ENCODE data around the gene QSOX2.

Gene QSOX2

DNA sequence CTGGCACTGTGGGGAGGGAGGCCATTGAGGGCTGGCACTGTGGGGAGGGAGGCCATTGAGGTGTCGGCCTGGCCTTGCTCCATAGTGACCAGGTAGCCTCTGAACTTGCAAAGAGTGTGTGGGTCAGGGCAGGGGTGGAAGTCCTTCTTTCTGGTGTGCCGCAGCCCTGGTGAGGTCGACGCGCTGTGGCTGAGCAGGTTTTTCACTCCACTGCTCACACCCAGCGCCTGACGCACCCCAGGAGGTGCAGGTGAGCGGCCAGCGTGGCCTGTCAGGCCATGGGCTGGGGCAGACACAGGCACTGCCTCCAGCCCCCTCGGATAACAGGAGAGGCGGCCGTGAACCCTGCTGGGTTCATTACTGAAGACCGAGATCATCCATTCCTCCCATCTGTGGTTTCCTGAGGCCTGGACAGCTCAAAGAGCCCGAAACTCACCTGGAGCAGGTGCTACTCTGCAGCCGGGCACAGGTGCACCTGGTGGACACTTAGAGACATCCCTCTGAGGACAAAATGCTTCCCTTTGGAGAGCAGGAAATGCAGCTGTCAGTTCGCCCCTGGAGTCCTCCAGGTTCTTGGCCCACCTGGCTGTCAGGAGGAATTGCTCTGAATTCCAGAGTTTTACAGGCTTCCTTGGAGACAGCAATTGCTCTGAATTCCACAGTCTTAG, 73.1 kb downstream of the QSOX2 start:
- no peak for DNase-seq (ENCODE audit: low spot score)

DNA sequence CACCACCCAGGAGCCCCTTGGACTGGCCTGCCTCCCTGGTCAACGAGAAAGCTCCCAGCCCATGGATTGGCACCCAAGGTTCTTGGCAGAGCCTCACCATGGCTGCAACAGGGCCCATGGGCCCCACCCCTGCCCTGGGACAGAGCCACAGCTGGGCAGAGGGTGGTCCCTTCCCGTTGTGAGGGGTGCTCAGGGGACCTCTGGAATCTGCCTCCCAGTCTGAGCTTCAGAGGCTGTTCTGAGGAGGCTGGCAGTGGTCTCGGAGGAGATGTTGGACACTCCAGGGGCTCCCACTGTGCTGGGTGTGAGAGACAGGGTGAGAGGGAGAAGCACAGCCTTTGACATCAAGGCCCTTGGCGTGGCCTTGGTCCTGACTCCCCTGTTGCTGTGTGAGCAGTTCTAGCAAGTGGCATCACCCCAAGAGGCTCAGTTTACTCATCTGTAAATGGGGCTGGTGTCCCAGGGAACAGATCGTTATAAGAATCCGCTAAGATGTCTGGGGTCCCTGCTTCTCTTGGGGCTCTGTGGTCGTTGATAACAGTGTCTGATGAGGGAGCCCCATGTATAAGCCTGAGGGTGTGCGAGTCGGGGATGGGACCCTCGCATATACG, 73.7 kb downstream of the QSOX2 start:
- no peak for DNase-seq (ENCODE audit: low spot score)

DNA sequence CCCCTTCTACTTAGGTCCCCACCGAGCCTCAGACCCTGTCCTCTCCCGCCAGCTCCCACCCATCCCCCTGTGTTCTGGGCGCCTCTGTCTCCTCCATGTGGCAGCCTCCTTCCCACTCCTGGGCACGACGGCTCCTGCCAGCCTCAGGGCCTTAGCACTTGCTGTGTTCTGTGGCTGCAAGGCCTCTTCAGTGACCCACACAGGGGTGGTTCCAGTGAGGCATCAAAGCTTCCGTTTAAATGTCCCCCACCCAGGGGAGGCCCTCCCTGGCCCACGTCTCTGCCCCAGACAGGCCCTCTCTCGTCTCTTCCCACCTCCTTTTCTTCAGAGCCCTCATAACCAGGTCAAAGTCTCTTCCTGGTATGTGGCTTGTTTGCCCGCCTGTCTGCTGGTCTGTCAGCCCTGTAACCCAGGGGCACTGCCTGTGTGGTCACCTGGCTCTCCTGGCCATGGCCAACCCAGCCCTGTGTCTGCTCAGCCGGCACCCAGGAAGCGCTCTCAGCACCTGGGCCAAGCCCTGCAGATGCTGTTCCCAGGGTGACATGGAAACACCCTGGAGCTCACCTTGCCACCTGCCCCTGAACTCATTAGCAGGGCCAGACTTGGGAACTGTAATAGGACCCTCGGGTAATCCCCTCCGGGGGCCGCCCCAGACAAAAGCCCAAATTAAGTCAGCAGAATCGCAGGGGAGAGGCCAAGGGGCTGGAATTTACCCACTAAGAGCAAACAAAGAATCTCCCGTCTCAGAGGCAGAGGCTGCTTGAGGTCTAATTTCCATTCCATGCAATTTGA, 74.4 kb downstream of the QSOX2 start:
- no peak for DNase-seq (ENCODE audit: low spot score)

DNA sequence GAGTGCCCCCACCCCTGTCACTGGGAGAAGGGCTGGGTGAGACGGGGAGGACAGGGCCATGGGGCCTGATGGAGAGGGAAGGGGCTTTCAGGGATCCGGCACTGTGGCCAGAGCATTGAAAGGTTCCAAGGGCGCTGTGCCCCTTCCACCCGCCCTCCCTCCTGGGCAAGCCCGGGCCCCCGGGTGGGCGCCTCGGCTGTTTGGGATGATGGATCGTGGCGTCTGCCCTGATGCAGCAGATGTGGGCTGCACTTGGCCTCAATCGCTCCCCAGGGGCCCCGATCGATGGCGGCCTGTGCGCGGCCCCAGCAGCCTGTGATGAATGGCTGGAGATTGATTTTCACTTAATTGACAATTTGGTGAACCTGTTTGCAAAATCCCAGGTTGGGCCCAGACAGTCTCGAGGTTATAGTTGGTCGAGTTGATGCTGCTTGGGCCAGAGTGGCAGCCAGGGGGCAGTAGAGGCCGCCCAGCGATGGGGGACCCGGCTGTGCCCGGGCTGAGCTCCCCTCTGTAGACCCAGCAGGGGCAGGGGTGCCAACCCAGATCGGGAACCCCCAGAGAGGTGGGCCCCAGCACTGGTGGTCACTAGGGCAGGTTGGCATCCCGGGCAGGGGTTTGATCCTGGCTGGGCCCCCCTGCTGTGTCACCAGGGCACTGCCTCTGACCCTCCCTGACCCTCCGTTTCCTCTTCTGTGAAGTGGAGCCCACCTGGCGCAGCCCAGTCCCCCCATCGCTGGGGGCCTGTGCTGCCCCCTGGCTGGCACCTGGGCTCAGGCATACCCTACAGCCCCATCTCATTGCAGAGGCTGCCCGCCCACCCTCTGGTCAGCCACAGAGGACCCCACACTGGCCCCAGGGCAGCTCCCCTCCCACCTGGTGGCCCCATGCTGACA, 75.4 kb downstream of the QSOX2 start:
- no peak for DNase-seq (ENCODE audit: low spot score)

DNA sequence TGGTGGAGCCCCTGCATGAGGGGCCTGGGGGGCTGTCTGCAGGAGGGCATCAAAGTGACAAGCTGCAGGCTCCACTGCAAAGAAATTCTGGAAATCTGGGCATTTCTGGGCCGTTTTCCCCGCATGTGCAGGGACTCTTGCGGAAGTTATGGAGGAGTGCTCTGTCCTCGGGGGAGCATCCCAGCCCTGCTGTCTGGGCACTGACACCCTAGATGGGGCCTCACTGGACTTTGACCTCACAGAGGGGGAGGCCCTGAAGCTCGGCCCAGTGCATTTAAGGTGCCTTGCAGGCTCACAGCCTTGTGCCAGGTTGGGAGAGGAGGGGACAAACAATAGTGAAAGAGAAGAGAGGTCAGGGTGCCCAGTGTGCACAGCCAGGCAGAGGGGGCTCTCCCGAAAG, 76.1 kb downstream of the QSOX2 start:
- DNase-seq (ENCODE audit: low spot score) = no peak

DNA sequence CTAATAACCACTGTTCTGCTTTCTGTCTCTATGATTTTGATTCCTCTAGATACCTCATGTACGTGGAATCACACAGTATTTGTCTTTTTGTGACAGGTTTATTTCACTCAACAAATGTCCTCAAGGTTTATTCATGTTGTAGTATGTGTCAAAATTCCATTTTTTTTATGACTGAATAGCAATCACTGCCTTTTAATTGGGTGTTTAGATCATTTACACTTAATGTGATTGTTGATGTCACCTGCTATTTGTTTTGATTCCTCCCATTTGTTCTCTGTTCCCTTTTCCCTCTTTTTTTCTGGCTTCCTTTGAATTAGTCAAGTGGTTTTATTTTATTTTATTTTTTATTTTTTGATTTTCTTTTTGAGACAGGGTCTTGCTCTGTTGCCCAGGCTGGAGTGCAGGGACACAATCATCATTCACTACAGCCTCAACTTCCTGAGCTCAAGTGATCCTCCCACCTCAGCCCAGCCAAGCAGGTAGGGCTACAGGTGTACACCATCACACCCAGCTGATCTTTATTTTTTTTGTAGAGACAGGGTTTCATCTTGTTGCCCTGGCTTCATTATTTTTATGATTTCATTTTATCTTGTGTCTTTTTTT, 82.3 kb downstream of the QSOX2 start:
- DNase-seq (ENCODE audit: low spot score) = no peak

DNA sequence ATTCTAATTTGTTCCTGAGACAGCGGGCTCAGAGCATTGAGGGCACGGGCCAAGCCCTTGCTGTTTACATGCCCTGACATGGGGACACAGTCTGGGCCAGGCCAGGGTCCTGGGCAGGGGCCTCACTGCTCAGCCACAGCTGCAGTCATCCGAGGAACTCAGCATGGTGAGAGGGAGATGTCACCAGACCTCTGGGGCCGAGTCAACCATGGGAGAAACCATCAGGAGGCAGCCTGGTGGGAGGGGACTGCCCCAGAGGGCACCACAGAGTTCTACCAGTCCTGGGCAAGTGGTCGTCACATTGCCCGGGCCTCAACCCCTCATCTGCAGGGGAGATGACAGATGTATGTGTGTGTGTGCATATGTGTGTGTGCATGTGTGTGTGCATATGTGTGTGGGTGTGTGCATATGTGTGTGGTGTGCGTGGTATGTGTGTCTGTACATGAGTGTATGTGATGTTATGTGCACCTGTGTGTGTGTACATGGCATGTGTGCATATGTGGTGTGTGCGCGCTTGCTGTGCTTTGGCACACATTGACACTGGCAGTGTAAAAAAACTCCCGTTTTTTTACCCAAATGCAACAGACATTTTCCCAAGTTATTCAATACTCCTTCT, 84.5 kb downstream of the QSOX2 start:
- DNase-seq (ENCODE audit: low spot score) = no peak

DNA sequence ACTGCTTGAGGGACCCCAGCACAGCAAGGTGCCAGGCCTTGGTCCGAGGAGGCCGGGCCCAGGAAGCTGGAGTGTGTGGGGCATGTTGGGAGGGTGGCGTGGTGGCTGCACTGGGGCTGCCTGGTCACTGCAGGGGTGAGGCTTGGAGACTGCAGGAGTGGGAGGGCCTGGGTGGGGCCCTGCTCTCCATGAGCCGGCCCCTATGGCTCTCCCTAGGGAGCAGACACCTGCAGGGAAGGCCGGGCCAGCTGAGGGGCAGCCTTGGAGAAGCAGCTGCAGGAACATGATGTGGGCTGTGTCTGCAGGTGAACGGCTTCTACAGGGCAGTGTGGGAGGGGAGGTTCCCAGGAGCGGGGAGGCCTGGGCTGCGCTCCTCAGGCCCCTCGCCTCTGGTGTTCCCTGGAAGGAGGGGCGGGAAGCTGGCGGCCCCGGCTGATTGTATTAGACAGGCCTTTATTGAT, 85.2 kb downstream of the QSOX2 start:
- DNase-seq (ENCODE audit: low spot score) = no peak

DNA sequence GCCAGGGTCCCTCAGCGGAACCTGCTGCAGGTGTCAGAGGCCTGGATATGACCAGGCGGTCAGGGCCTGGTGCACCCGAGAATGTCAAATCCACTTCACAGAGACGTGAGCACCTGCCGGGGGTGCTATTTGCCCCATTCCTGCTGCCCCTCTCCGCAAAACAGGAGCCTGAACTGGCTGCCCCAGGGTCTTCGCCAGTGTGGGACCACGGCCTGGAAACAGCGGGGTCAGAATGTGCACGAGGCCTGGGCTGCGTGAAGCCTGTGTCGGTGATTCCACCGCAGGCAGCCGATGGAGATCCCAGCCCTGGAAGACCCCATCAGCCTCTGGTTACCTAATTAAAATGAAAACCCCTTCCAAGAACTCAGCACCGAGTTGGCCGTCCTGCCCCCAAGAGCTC, 85.8 kb downstream of the QSOX2 start:
- no peak for DNase-seq (ENCODE audit: low spot score)

DNA sequence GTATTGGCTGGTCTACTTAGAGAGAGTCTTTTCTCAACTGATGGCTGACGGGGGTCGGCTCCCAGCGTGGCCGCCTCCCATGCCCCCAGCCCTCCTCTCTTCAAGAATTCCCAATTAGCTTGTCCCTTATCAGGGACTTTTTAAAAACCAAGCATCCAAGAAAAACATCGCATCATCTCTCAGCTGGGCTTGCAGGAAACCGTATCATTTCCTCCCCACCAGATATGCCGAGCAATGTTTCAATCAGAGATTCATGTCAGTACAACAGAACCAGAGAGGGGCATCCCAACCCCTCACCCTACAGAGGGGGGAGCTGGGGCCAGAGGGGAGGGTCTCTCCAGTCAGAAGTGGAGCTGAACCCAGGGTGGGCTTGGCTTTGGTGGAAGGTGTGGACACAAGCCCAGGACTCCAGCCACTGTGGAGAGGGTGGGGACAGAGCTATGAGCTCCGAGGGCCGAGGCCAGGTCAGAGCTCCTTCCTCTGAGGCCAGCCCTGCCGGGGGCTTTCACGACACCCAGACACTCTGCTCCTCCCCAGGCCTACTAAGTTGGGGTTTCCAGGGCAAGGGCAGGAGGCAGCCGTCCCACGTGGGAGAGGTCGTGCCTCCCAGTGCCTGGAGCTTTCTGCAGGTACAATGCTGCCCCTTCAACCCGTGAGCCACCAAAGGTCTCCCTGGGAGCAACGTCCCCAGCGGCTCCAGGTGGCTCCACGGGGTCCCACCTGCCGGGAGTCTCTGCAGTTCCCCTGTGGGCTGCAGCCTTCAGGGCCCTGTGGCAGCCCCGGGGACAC, 87.9 kb downstream of the QSOX2 start:
- no peak for DNase-seq (ENCODE audit: low spot score)
